GM21529 (cell line): ENCODE measurements around the gene DENND1A.

Experiments
- ATAC-seq: cut with Tn5 transposase; IDR thresholded peaks from one replicate; pipeline ENCODE4 v1.9.1; 2021; ENCODE audit not compliant: unreplicated experiment

DENND1A gene

GRCh38 chr9:123660691-123661466, 269.0 kb downstream of the DENND1A start:
- ATAC-seq, result no peak

- ATAC-seq, result no peak
These were observed 270.6 kb downstream of the DENND1A start for GRCh38 chr9:123659358-123659757.

DNA sequence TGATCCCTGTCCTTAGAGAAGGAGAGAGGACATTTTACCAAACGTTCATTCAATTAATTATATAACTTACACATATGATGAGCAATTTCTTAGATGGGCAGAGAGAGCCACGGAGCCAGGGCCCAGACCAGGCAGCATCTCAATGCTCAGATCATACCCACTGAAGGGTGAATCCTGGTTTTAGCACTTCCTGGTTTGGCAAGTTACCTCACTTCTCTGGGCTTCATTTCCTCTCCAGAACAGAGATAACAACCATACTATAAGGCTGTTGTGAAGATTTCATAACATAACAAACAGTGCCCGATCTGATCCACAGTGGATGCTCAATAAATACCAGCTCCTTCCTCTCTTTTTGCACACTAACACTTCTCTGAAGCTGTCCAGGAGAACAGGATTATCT, 271.1 kb downstream of the DENND1A start:
- ATAC-seq, result peak; percentile 65

DNA sequence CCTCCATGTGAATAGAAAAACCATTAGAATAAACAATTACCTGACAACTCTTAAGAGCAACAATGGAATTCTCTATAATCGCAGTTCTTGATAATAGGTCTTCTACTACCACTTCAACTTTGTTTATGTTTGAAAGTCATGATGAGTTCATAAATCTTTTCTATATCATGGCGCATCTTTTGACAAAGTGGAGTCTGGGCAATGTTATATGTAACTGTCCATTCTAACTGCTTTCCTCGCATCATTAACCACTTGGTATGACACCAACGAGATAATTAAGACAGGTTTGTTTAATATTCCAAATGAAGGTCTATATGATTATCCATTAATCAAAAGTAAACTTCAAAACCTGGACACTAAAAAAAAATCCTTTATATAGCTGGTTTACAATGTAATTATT, 272.0 kb downstream of the DENND1A start:
- ATAC-seq, result no peak

- no peak for ATAC-seq
These were observed 272.8 kb downstream of the DENND1A start for GRCh38 chr9:123657099-123657498.

GRCh38 chr9:123656565-123656964, 273.4 kb downstream of the DENND1A start:
- no peak for ATAC-seq

DNA sequence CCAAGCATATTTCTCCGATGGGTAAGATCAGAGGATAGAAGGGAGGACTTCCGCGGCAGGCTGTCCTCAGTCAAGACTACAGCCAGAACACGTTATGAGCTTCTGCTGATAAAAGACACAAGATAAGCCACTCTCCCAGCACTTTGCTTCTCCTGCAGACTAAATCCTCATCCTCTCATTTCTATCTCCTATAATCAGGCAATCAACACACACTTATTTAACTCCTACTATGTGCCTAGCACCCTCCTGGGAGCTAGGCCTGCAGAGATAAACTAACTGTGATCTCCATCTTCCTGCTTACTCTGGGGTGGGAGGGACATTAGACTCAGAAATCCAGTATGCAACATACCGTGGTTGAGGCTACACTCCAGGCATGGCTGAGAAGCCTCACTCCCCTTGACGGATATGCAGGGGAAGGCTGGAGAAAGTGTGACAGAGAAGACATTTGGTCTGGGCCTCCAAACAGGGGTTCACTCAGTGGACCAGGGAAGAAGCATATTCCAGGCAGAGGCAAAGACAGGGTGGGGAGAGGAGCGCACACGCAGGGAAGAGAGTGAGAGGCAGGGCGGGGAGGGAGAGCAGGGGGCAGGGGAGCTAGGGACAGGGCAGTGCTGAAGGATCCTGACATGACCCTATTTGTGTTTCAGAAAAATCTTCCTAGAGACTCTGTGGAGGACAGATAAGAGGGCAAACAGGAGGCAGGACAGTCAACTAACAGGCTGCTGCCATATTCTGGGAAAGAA, 274.1 kb downstream of the DENND1A start:
- no peak for ATAC-seq

DNA sequence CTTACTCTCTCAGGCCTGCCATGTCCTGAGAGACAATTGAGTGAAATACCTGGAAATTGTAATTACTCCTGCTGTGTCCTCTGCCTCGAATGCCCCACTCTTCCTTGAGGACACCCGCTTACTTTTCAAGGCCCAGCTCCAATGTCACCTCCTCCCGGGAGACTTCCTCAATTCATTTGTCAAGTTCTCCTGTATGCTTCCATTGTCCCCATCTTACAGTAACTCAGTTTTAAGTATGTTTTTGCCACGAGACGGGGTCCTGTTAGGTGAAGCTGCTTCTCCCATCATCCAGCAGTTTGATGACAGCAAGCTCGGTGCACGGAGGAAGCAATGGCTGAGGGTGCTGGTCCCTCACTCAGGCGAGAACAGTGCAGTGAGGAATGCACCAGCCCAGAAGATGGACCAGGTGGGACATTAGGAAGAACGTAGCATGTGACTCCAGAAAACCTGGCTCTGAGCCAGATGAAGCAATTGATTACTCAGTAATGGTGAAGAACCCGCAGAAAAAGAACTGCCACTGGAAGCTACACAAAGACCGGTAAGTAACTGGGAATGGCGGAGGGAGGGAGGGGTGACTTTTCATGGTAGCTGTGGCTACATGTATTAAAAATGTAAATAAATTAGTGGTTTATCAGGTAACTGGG, 274.8 kb downstream of the DENND1A start:
- ATAC-seq, result no peak

- ATAC-seq, result no peak
These were observed 275.5 kb downstream of the DENND1A start for GRCh38 chr9:123654218-123654993.

DNA sequence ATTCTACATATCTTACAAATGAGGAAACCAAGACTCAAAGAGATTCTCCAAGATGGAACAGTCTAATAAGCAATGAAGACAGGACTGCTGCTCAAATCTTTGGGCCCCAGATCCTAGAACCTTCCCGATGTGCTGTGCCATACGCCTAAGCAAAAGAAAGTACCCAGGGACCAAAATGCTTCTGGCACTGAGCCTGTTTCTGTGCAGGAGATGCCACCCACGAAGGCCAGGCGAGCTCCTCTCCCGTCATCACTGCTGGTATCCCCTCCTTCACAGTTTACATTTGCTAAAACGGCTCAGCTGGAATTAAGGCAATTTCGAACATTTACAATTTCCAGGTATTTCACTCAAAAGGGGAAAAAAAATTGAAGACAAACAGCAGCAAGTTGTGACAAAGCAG, 277.5 kb downstream of the DENND1A start:
- ATAC-seq, result no peak

DNA sequence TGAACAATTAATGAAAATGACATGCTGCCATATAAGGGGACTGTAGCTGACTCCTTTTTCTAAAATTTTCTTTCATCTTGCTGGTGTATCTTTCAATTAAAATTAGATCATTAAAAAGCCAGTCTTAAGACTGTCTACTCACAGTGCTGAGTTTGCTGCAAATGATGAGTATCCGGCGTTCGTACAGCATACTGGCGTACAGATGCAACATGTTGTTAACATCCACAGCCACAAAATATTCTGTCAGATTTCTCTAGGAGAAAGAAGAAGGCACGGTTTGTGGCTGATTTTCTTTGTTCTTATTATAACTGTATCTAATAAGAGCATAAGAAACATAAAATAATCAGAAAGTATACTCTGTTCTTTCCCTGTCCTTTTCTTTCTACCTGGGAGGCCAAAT, 278.1 kb downstream of the DENND1A start:
- ATAC-seq, result no peak

- no peak for ATAC-seq
These were observed 278.7 kb downstream of the DENND1A start for GRCh38 chr9:123651273-123651672.

DNA sequence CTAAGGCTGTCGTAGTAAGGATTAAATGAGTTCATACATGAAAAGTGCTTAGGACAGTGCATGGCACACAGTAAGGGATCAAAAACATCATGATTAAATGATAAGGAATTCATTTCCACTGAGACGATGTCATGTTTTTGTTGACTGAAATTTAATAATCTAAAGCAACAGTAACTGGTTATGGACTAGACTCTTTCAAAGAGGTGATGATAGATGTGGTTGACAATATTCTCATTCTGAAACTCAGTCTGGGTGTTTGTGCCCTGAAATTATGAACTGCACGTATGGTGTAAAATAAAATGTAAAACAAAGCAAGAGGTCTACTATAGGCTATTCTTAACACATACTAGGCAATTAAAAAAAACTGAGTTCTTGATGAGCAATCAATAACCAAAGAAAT, 280.0 kb downstream of the DENND1A start:
- no peak for ATAC-seq

GRCh38 chr9:123647145-123647544, 282.8 kb downstream of the DENND1A start:
- ATAC-seq, result no peak

GRCh38 chr9:123645762-123646161, 284.2 kb downstream of the DENND1A start:
- no peak for ATAC-seq

DNA sequence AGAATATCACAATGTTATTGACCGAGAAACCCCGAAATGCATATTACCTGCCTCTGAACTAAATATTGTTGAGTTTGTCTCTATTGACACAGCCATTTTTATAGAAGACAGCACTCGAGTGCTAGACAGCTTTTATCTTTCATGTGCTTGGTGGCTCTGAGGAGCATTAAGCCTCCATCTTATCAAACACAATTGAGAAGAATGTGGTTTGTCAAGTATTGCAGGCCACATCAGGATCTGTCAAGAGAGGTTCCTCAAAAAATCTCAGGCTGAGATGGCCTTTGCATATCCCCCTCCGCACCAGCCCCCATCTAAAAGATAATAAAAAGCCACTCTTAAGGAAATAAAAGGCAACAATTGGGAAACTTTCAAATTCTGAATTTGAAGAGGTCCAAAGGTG, 284.8 kb downstream of the DENND1A start:
- ATAC-seq, result no peak

DNA sequence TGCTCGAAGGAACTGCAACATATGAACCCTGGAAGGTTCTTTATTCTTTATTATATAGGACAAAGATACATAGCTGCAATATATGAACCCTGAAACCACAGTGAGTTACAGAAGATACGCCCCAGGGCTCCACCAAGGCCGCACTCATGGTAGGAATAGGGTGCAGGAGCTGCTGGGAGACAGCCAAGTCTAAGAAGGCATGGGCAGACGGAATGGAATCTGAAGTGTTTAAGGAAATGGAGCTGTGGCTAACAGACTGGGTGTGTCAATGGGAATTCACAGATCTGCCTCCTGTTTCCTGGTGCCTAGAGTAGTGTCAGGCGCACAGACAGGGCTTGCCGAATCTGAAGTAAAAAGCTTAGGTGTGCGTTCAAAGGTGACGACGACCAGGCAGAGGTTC, 286.4 kb downstream of the DENND1A start:
- ATAC-seq, result no peak

GRCh38 chr9:123642291-123643278, 287.3 kb downstream of the DENND1A start:
- ATAC-seq, result no peak

GRCh38 chr9:123640792-123641222, 289.1 kb downstream of the DENND1A start:
- no peak for ATAC-seq

- no peak for ATAC-seq
These were observed 290.2 kb downstream of the DENND1A start for GRCh38 chr9:123639743-123640142.
